Trophoblast cell (in vitro differentiated cells and primary cell): ENCODE data around the gene NOP9.

Experiments used
- DNase-seq, 2 donors: peaks; one replicate each; pipeline ENCODE4 v3.0.0-alpha.2; 2016
- H2AFZ ChIP-seq: 2 replicates; pipeline ENCODE4 v1.6.1; 2013; ENCODE audit warnings: low read length, moderate library complexity, mild to moderate bottlenecking; ENCODE audit not compliant: insufficient read depth, poor library complexity
- H2AK5ac ChIP-seq: 2 replicates; pipeline ENCODE4 v1.6.1; 2013; ENCODE audit warnings: mild to moderate bottlenecking, low read length
- H2BK120ac ChIP-seq: 2 replicates; pipeline ENCODE4 v1.6.1; 2013; ENCODE audit warnings: low read length, mild to moderate bottlenecking, moderate library complexity; ENCODE audit not compliant: insufficient read depth, poor library complexity
- H2BK12ac ChIP-seq: 2 replicates; pipeline ENCODE4 v1.6.1; 2013; ENCODE audit warnings: mild to moderate bottlenecking, low read length, moderate library complexity
- H2BK5ac ChIP-seq: 2 replicates; pipeline ENCODE4 v1.6.1; 2013; ENCODE audit warnings: low read length, low read depth, moderate library complexity, mild to moderate bottlenecking; ENCODE audit not compliant: poor library complexity
- H3K14ac ChIP-seq: 2 replicates; pipeline ENCODE4 v1.6.1; 2013; ENCODE audit warnings: mild to moderate bottlenecking, low read length
- H3K18ac ChIP-seq: 2 replicates; pipeline ENCODE4 v1.6.1; 2013; ENCODE audit warnings: mild to moderate bottlenecking, low read length
- H3K23ac ChIP-seq: 2 replicates; pipeline ENCODE4 v1.6.1; 2013; ENCODE audit warnings: low read length
- H3K27ac ChIP-seq: 2 replicates; pipeline ENCODE4 v1.5.1; 2013; ENCODE audit warnings: low read depth, mild to moderate bottlenecking, inconsistent platforms, low read length, moderate library complexity
- H3K27me3 ChIP-seq: 2 replicates; pipeline ENCODE4 v1.6.1; 2013; ENCODE audit warnings: inconsistent platforms, mild to moderate bottlenecking, low read length, moderate library complexity; ENCODE audit not compliant: insufficient read depth
- H3K36me3 ChIP-seq, 2 experiments: 1 replicate in 1 of 2; 2 replicates in 1 of 2; pipeline ENCODE4 v1.6.1; 2013; ENCODE audit warnings: low read length in 2 of 2, mild to moderate bottlenecking in 2 of 2, moderate library complexity in 1 of 2; ENCODE audit not compliant: insufficient read depth in 2 of 2, control insufficient read depth in 1 of 2
- H3K4ac ChIP-seq: 2 replicates; pipeline ENCODE4 v1.6.1; 2013; ENCODE audit warnings: low read depth, mild to moderate bottlenecking, low read length, moderate library complexity
- H3K4me1 ChIP-seq, 2 experiments: 1 replicate in 1 of 2; 2 replicates in 1 of 2; pipeline ENCODE4 v1.6.1; 2013; ENCODE audit warnings: low read length in 2 of 2, mild to moderate bottlenecking in 2 of 2, moderate library complexity in 1 of 2; ENCODE audit not compliant: insufficient read depth in 2 of 2, control insufficient read depth in 1 of 2
- H3K4me2 ChIP-seq: 2 replicates; pipeline ENCODE4 v1.6.1; 2013; ENCODE audit warnings: inconsistent platforms, mild to moderate bottlenecking, low read length, moderate library complexity
- H3K4me3 ChIP-seq: 2 replicates; pipeline ENCODE4 v1.5.1; 2013; ENCODE audit warnings: mild to moderate bottlenecking, low read depth, low read length, inconsistent platforms
- H3K79me1 ChIP-seq: one replicate; pipeline ENCODE4 v1.6.1; 2013; ENCODE audit warnings: low read length
- H3K79me2 ChIP-seq: 2 replicates; pipeline ENCODE4 v1.6.1; 2013; ENCODE audit warnings: low read length, mild to moderate bottlenecking; ENCODE audit not compliant: control insufficient read depth, insufficient read depth, poor library complexity
- H3K9ac ChIP-seq: 2 replicates; pipeline ENCODE4 v1.6.1; 2013; ENCODE audit warnings: mild to moderate bottlenecking, low read length
- H3K9me3 ChIP-seq: 2 replicates; pipeline ENCODE4 v1.6.1; 2013; ENCODE audit warnings: low read depth, mild to moderate bottlenecking, control low read depth, inconsistent platforms, low read length; ENCODE audit not compliant: insufficient read depth
- H4K12ac ChIP-seq: 2 replicates; pipeline ENCODE4 v1.6.1; 2013; ENCODE audit warnings: low read depth, mild to moderate bottlenecking, low read length, moderate library complexity
- H4K8ac ChIP-seq: 2 replicates; pipeline ENCODE4 v1.6.1; 2013; ENCODE audit warnings: low read depth, mild to moderate bottlenecking, low read length, moderate library complexity
- H4K91ac ChIP-seq: one replicate; pipeline ENCODE4 v1.6.1; 2013; ENCODE audit warnings: low read depth, mild to moderate bottlenecking, low read length, moderate library complexity
- WGBS: extraction: QIAGEN DNeasy Blood & Tissue Kit; methylation state at CpG from one replicate; pipeline ENCODE4 v1.1.7; 2013; ENCODE audit warnings: missing lambda C conversion rate; ENCODE audit not compliant: insufficient read length, insufficient coverage; ENCODE audit errors: extremely low coverage; 5-methylcytosine and 5-hydroxymethylcytosine counted together

NOP9 gene

GRCh38 chr14:24255931-24256711 lies 43.5 kb upstream of the NOP9 start:
- Histone ChIP-seq H2AFZ (no peak overlapping the region), H3K27ac (no peak overlapping the region), H2BK120ac (no peak overlapping the region), H4K12ac (no peak overlapping the region), H2BK5ac (no peak overlapping the region), H3K79me2 (no peaks in the 10 kb centered on the region), H4K91ac (no peak overlapping the region), H3K4me3 (no peak overlapping the region), H3K4me2 (no peak overlapping the region), H2BK12ac (no peak overlapping the region), H3K79me1 (peaks cover 3% of the 10 kb centered on the region), H3K36me3 (peaks cover 68 to 72% of the 10 kb centered on the region in 2 experiments), H2AK5ac (no peak overlapping the region), H3K27me3 (no peaks in the 10 kb centered on the region), H3K9me3 (peaks cover 1% of the 10 kb centered on the region), H3K9ac (no peak overlapping the region), H3K14ac (no peak overlapping the region), H3K4me1 (peaks cover 3 to 6% of the 10 kb centered on the region in 2 experiments), H3K23ac (no peak overlapping the region), H3K4ac (no peak overlapping the region), H4K8ac (no peak overlapping the region), H3K18ac (no peak overlapping the region)
- DNase-seq: no peak
- no CpG with 5 or more reads among the region's 12 CpGs for WGBS

- no peak overlapping the region for H2AK5ac ChIP-seq
Measured at GRCh38 chr14:24256960-24257359, 42.7 kb upstream of the NOP9 start.

GRCh38 chr14:24258119-24258518 lies 41.5 kb upstream of the NOP9 start:
- Histone ChIP-seq H3K14ac (no peak overlapping the region), H3K4ac (no peak overlapping the region), H3K4me1 (peaks cover 13 to 19% of the 10 kb centered on the region in 2 experiments), H3K18ac (no peak overlapping the region), H3K4me3 (no peak overlapping the region), H2BK5ac (no peak overlapping the region), H3K9ac (no peak overlapping the region), H3K27ac (no peak overlapping the region), H2AK5ac (no peak overlapping the region), H3K23ac (no peak overlapping the region), H4K12ac (no peak overlapping the region), H2BK120ac (no peak overlapping the region), H3K36me3 (peaks cover 54 to 58% of the 10 kb centered on the region in 2 experiments), H4K8ac (no peak overlapping the region), H2BK12ac (no peak overlapping the region), H2AFZ (no peak overlapping the region), H3K79me2 (peaks cover 6% of the 10 kb centered on the region), H3K9me3 (peaks cover 1% of the 10 kb centered on the region), H3K4me2 (no peak overlapping the region), H4K91ac (no peak overlapping the region), H3K27me3 (no peaks in the 10 kb centered on the region), H3K79me1 (peaks cover 13% of the 10 kb centered on the region)
- DNase-seq: no peak
- no CpG with 5 or more reads among the region's 9 CpGs for WGBS

More at GRCh38 chr14:24256960-24257359, 42.7 kb upstream of the NOP9 start:
- no peak for DNase-seq
- Histone ChIP-seq H3K4me2 (no peak overlapping the region), H3K4ac (no peak overlapping the region), H4K8ac (no peak overlapping the region), H3K79me2 (no peaks in the 10 kb centered on the region), H3K9ac (no peak overlapping the region), H3K79me1 (peaks cover 5% of the 10 kb centered on the region), H3K23ac (no peak overlapping the region), H3K4me3 (no peak overlapping the region), H4K91ac (no peak overlapping the region), H2BK5ac (no peak overlapping the region), H2AFZ (no peak overlapping the region), H3K36me3 (peaks cover 63 to 68% of the 10 kb centered on the region in 2 experiments), H3K18ac (no peak overlapping the region), H2BK120ac (no peak overlapping the region), H3K27ac (no peak overlapping the region), H3K27me3 (no peaks in the 10 kb centered on the region), H2BK12ac (no peak overlapping the region), H4K12ac (no peak overlapping the region), H3K9me3 (peaks cover 1% of the 10 kb centered on the region), H3K4me1 (peaks cover 5 to 11% of the 10 kb centered on the region in 2 experiments), H3K14ac (no peak overlapping the region)
- no CpG with 5 or more reads among the region's 4 CpGs for WGBS

DNA sequence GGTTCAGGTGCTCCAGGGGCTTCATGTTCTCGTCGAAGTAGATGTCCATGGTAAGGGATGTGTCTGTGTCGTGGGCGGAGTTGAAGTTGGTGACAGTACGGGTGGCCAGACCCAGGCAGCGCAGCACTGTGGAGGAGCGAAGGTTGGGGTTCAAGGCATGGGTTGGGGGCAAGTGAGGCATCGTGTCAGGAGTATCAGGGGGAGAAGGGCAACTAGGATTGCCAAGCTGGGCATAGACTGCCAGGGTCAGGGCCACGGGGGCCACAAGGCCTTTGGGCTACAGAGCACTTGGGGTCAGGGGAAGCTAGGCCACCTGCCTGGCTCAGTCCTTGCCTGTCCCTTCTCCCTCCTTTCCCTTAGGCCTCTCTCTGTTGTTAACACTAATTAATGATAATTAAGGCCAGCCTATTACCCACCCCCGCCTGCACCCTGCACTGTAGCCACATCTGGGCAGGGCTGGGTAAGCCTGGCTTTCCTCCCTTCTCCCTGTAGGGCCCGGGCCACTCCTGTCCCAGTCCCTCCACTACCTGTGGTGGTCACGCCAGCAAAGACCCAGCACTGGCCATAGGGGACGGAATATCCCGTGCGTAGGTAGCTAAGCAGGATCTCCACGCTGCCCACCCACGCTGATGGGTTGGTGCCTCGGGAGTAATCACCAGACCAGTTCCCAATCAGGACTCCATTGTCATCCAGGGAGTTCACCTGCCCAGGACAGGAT lies 40.9 kb upstream of the NOP9 start:
- Histone ChIP-seq H4K12ac (no peak overlapping the region), H2BK12ac (no peak overlapping the region), H3K14ac (no peak overlapping the region), H2AK5ac (no peak overlapping the region), H3K79me2 (peaks cover 8% of the 10 kb centered on the region), H4K8ac (no peak overlapping the region), H3K27ac (no peak overlapping the region), H3K18ac (no peak overlapping the region), H3K9me3 (peaks cover 1% of the 10 kb centered on the region), H4K91ac (no peak overlapping the region), H2BK120ac (no peak overlapping the region), H3K23ac (no peak overlapping the region), H3K4me2 (no peak overlapping the region), H2BK5ac (no peak overlapping the region), H3K4me1 (peaks cover 17 to 21% of the 10 kb centered on the region in 2 experiments), H3K4ac (no peak overlapping the region), H3K79me1 (peaks cover 18% of the 10 kb centered on the region), H3K4me3 (no peak overlapping the region), H3K27me3 (no peaks in the 10 kb centered on the region), H3K9ac (no peak overlapping the region), H3K36me3 (peaks cover 54 to 55% of the 10 kb centered on the region in 2 experiments), H2AFZ (no peak overlapping the region)
- WGBS: no CpG with 5 or more reads among the region's 18 CpGs
- no peak for DNase-seq
